ENCODE results near the gene ATRN.

The ATRN gene

DNA sequence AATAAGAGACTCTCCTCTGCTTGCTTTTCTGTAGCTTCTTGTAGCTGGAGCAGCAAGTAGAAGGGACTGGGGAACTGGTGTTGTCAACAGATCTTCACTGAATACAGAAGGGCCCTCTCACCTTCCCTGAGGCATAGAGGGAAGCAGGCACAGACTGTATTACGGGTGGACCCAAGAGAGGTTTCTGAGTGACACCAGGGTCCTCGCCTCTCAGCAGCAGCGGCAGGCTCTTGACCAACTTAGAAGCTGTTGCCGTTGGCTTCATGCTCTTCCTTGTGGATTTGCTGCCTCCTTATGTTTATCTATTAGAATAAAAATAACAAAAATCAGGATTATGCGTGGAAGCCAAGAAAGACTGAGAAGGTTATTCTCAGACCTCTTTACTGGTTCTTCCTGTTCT lies 160.7 kb downstream of the ATRN start:
- DNase-seq: no peak

- peak; percentile 28 for DNase-seq
Observed at GRCh38 chr20:3632311-3633004, 161.6 kb downstream of the ATRN start.

GRCh38 chr20:3633913-3634478 lies 163.2 kb downstream of the ATRN start:
- no peak for DNase-seq

- no peak for DNase-seq
Observed at GRCh38 chr20:3635346-3635745, 164.5 kb downstream of the ATRN start.

GRCh38 chr20:3640259-3640658 lies 169.4 kb downstream of the ATRN start:
- no peak for DNase-seq

DNA sequence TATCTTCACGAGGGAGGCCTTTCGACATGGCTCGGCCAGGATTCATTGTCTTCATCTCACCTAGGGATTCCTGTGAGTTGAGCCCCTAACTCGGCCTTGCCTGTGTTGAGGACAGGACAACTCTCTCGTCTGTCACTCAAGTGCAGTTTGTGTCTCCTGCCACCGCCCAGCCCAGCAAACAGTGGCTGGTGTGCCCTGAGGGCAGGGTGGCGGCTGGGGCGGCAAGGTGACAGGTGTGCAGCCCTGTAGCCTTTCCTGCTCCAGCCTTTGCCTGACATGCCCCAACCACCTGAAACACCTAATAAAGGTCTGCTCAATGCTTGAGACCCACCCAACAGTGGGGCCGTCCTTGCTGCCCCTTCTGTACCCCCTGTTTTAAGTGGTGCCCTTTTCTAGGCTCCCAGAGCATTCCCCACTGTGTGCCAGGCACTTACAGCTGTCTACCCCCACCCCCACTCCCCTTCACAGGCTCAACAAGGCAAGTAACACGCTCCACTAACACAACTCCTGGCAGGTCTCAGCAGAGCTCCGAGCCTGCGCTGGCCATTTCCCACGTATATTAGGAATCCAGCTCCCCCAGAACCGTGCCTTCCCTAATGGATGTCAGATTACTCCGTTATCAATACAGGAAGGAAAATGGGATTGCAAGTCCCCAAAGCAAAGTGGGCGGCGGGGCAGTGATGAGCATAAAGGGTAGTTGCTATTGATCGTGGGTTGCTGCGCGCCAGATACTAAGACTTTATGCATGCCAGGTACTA lies 174.7 kb downstream of the ATRN start:
- DNase-seq: no peak

DNA sequence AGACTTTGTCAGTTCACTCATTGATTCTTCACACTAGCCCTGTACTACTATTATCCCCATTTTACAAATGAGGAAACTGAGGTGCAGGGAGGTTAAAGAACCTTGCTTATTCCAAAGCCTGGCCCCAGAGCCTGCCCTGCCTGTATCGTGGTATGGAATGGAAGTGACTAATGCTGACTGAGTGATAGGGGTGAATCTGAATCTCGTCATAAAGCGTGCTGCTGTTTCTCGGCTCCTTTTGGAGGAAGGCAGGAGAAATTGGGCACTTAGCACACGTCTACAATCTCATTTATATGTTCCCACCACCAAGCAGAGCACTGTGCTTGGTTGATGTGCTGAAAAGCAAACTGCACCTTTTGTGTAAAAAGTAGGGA lies 175.2 kb downstream of the ATRN start:
- DNase-seq: no peak

DNA sequence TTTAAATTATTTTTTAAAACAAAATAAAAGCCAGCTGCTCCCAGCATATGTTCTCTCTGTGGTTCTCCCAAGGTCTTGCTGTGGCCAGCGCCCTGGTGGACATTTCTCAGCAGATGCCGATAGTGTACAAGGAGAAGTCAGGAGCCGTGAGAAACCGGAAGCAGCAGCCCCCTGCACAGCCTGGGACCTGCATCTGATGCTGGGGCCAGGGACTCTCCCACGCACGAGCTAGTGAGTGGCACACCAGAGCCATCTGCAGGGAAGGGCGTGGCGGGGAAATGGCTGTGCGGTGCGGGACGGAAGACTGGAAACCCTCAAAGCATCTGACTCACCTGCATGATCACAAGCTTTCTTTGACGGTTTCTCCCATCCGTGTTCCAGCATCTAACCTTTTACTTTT lies 175.8 kb downstream of the ATRN start:
- no peak for DNase-seq

DNA sequence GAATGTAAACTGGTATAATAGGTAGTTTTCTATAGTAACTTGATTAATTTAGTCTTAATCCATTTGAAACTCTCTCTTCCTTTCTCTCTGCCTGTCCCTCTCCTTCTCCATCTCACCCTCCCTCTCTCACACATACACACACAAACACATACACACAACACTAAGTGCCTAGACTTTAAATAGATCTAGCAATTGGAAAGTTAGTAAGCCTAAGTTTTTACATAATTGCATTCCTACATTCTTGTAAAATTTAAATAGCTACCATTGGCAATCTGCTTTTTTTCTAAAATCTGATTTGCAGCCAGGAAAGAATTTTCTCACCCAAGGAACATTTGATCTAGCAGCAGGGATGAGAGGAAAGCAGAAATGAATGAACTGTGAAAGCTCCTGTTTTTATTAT lies 176.7 kb downstream of the ATRN start:
- no peak for DNase-seq

- DNase-seq: no peak
Observed at GRCh38 chr20:3648951-3649350, 178.1 kb downstream of the ATRN start.

- DNase-seq: no peak
Observed at GRCh38 chr20:3651204-3651962, 180.6 kb downstream of the ATRN start.

GRCh38 chr20:3652221-3652620 lies 181.4 kb downstream of the ATRN start:
- DNase-seq: no peak

DNA sequence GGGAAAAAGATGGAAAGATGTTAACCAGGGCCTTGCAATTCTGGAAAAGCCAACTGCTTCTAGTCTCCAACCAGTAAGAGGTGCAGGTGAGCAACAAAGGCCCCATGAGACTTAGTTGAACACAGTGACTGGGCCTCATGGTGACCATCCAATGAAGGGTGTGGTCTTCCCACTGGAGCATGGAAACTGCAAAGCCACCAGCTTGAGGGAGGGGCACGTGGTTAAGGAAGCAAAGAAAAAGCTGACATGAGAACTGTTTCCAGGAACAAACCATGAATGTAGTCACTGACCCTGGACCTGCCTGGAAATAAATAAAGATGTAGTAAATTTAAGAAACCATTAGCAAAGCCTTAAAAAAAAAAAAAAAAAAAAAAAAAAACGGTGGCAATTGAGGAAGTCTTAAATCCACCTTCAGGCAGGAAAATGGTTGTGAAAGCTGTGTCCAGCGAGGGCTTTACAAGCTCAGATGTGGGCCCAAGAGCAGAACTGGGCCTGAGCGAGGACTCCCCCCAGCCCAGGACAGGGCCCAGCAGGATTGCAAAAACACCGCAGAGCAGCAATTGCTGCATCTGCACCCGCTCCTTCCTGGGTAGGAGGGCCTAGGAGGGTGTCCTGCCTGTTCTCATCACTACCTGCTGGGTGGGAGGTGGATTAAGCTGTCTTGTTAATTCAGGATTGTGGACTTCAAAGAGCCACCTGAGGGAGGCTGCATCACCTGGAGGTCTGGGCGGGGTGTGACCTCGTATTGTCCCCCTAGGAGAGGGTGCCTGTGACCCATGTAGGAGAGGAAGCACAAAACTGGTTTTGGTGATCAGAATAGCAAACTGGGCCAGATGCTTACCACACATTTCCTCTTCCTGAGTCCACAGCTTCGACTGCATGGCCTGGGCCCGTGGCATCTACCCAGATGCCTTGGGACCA lies 182.1 kb downstream of the ATRN start:
- DNase-seq: peak; percentile 19

- DNase-seq: no peak
Observed at GRCh38 chr20:3653921-3654320, 183.1 kb downstream of the ATRN start.

- no peak for DNase-seq
Observed at GRCh38 chr20:3654326-3655130, 183.7 kb downstream of the ATRN start.

DNA sequence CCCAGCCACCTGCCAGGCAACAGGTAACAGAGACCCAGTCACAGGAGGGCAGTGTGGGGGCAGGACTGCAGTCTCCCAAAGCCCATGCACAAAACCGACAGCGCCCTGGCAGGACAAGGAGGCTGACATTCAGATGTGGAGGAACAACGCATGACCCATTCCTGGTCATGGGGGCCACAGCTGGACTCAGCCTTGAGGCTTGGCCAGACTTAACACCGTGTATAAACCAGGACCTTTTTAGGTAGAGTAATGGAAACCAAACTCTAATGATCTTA lies 184.2 kb downstream of the ATRN start:
- no peak for DNase-seq

DNA sequence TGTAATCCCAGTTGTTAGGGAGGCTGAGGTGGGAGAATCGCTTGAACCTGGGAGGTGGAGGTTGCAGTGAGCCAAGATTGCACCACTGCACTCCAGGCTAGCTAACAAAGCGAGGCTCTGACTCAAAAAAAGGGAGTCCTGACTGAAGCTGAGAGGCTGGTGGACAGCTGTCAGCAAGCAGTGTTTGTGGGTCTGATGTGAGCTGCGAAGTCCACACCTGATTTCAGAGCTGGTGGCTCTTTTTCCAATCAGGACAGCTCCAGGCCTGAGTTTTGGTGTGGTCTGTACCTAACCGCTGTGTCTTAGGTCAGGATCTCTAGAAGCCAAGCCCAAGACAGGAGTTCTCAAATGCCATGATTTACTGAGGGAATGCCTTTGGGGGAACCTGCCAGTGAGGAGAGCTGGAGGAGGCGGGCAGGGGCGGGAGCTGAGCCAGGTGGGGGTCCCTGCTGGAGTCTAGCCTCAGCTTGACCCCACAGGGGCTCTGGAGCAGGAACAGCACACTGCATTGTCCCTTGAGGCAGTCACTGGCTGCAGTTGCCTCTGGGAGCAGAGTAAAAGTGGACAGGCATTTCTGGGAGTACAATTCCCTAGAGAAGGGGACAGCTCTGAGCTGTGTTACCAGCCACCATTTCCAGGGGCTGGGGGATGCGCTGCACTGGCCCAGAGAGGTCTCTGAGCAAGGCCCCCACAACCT lies 187.3 kb downstream of the ATRN start:
- no peak for DNase-seq

GRCh38 chr20:3658716-3659491 lies 188.1 kb downstream of the ATRN start:
- peak; percentile 35 for DNase-seq

DNA sequence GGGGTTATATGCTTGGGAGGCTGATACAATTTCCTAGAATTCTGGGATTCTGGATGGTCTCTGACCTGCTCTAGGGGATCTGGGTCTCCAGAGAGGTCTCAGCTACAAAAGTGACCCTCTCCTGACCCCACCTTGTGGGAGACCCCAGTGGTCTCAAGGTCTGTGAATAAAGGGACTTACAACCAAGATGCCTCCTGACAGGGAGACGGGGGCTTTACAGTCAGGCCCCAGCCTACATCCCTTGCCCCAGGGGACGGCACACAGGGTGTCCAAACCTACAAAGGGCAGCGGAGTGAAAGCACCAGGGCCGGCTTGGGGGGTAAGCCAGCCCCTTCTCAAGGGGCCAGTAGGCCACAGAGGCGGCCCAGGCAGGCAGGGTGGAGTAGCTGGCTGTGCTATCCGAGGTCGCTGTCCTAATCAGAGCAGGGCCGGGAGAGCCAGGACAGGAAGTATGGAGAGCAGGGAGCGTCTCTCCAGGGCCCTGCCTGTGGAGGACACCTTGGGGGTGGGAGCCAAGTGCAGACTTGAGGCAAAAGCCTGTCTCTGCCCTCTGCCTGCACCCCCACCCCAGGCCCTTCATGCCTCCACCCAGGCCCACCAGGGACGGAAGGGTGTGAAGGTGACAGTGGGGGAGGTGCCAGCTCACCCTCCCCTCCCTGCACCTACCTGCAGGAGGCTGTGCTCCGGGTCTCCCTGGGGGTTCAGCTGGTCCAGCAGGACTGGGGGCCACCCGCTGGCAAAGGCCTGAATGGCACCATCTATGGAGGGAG lies 188.9 kb downstream of the ATRN start:
- DNase-seq: no peak
